ENCODE data around the gene KLRD1.

The KLRD1 gene

GRCh38 chr12:10361622-10362021, 54.0 kb downstream of the KLRD1 start:
- Histone ChIP-seq H3K4ac (ENCODE audit: low read depth in 1 of 2, low read length in 2 of 2) (no peak overlapping the region), H3K18ac (ENCODE audit: low read depth in 1 of 2, low read length in 2 of 2) (no peak overlapping the region), H3K27ac (ENCODE audit: low read length, poor library complexity, severe bottlenecking) (peak overlapping the region; percentile 49), H2BK5ac (ENCODE audit: low read depth, low read length, poor library complexity, severe bottlenecking) (no peak overlapping the region), H3K79me1 (replicated peaks; ENCODE audit: low read length, poor library complexity, severe bottlenecking) (no peaks in the 10 kb centered on the region), H4K8ac (ENCODE audit: low read length) (no peak overlapping the region), H3K36me3 (ENCODE audit: control insufficient read depth in 1 of 2, insufficient read depth in 2 of 2, low read depth in 1 of 2, low read length in 2 of 2) (no peaks in the 10 kb centered on the region), H3K9ac (ENCODE audit: low read length) (no peak overlapping the region), H4K91ac (ENCODE audit: low read length) (no peak overlapping the region), H2AFZ (ENCODE audit: low read depth, low read length) (no peak overlapping the region), H2BK120ac (ENCODE audit: low read depth, low read length) (no peak overlapping the region), H2BK15ac (ENCODE audit: low read depth, poor library complexity, severe bottlenecking) (no peak overlapping the region), H3K23ac (ENCODE audit: low read length in 2 of 2) (no peak overlapping the region), H3K27me3 (ENCODE audit: control insufficient read depth in 1 of 2, insufficient read depth in 1 of 2, low read length in 2 of 2) (no peaks in the 10 kb centered on the region), H3K4me1 (ENCODE audit: control insufficient read depth, insufficient read depth, low read depth, low read length) (peaks cover 9% of the 10 kb centered on the region), H3K4me3 (ENCODE audit: insufficient read depth in 1 of 2, low read depth in 1 of 2, low read length in 2 of 2) (no peak overlapping the region), H3K9me3 (ENCODE audit: control insufficient read depth, low read length) (no peaks in the 10 kb centered on the region), H3K4me2 (ENCODE audit: low read length, poor library complexity, severe bottlenecking) (no peak overlapping the region), H2AK5ac (ENCODE audit: low read length, severe bottlenecking) (no peak overlapping the region), H2BK12ac (ENCODE audit: low read length in 2 of 2) (no peak overlapping the region), H3K14ac (ENCODE audit: low read length in 2 of 2) (no peak overlapping the region)
- 73% methylated on average over 4 of the region's 4 CpGs for WGBS
- peak; percentile 56 for DNase-seq

- 50% methylated on average over 3 of the region's 3 CpGs for WGBS
- H2BK15ac ChIP-seq (ENCODE audit: low read depth, poor library complexity, severe bottlenecking): no peak overlapping the region
- no peaks in the 10 kb centered on the region for H3K9me3 ChIP-seq (ENCODE audit: control insufficient read depth, low read length)
- no peak overlapping the region for H4K91ac ChIP-seq (ENCODE audit: low read length)
- H3K79me1 ChIP-seq (replicated peaks; ENCODE audit: low read length, poor library complexity, severe bottlenecking): peaks cover 2% of the 10 kb centered on the region
- peak overlapping the region in 1 of 2 experiments; percentile 48 for H2BK12ac ChIP-seq (ENCODE audit: low read length in 2 of 2)
- H3K4me1 ChIP-seq (ENCODE audit: control insufficient read depth, insufficient read depth, low read depth, low read length): peaks cover 9% of the 10 kb centered on the region
- H3K18ac ChIP-seq (ENCODE audit: low read depth in 1 of 2, low read length in 2 of 2): peak overlapping the region in 1 of 2 experiments; percentile 41
- H3K27me3 ChIP-seq (ENCODE audit: control insufficient read depth in 1 of 2, insufficient read depth in 1 of 2, low read length in 2 of 2): no peaks in the 10 kb centered on the region
- H3K27ac ChIP-seq (ENCODE audit: low read length, poor library complexity, severe bottlenecking): peak overlapping the region; percentile 97
- H2AK5ac ChIP-seq (ENCODE audit: low read length, severe bottlenecking): peak overlapping the region; percentile 86
- no peak overlapping the region for H2AFZ ChIP-seq (ENCODE audit: low read depth, low read length)
- no peak for DNase-seq
- no peak overlapping the region for H4K8ac ChIP-seq (ENCODE audit: low read length)
- H2BK120ac ChIP-seq (ENCODE audit: low read depth, low read length): no peak overlapping the region
- peak overlapping the region; percentile 97 for H2BK5ac ChIP-seq (ENCODE audit: low read depth, low read length, poor library complexity, severe bottlenecking)
- no peak overlapping the region for H3K4me3 ChIP-seq (ENCODE audit: insufficient read depth in 1 of 2, low read depth in 1 of 2, low read length in 2 of 2)
- H3K36me3 ChIP-seq (ENCODE audit: control insufficient read depth in 1 of 2, insufficient read depth in 2 of 2, low read depth in 1 of 2, low read length in 2 of 2): no peaks in the 10 kb centered on the region
- no peak overlapping the region for H3K23ac ChIP-seq (ENCODE audit: low read length in 2 of 2)
- H3K4ac ChIP-seq (ENCODE audit: low read depth in 1 of 2, low read length in 2 of 2): no peak overlapping the region
- peak overlapping the region; percentile 95 for H3K9ac ChIP-seq (ENCODE audit: low read length)
- no peak overlapping the region for H3K14ac ChIP-seq (ENCODE audit: low read length in 2 of 2)
- H3K4me2 ChIP-seq (ENCODE audit: low read length, poor library complexity, severe bottlenecking): peak overlapping the region; percentile 14
Measured at GRCh38 chr12:10362325-10362724, 54.7 kb downstream of the KLRD1 start.

- Histone ChIP-seq H2AFZ (ENCODE audit: low read depth, low read length) (no peak overlapping the region), H2BK12ac (ENCODE audit: low read length in 2 of 2) (no peak overlapping the region), H4K8ac (ENCODE audit: low read length) (peak overlapping the region; percentile 10), H2BK120ac (ENCODE audit: low read depth, low read length) (peak overlapping the region; percentile 85), H3K23ac (ENCODE audit: low read length in 2 of 2) (no peak overlapping the region), H2BK15ac (ENCODE audit: low read depth, poor library complexity, severe bottlenecking) (no peak overlapping the region), H3K36me3 (ENCODE audit: control insufficient read depth in 1 of 2, insufficient read depth in 2 of 2, low read depth in 1 of 2, low read length in 2 of 2) (no peaks in the 10 kb centered on the region), H3K4ac (ENCODE audit: low read depth in 1 of 2, low read length in 2 of 2) (peak overlapping the region in 1 of 2 experiments; percentile 63), H3K9me3 (ENCODE audit: control insufficient read depth, low read length) (peaks cover 5% of the 10 kb centered on the region), H3K27me3 (ENCODE audit: control insufficient read depth in 1 of 2, insufficient read depth in 1 of 2, low read length in 2 of 2) (no peaks in the 10 kb centered on the region), H3K79me1 (replicated peaks; ENCODE audit: low read length, poor library complexity, severe bottlenecking) (peaks cover 4% of the 10 kb centered on the region), H3K18ac (ENCODE audit: low read depth in 1 of 2, low read length in 2 of 2) (peak overlapping the region in 1 of 2 experiments; percentile 95), H4K91ac (ENCODE audit: low read length) (peak overlapping the region; percentile 29), H3K9ac (ENCODE audit: low read length) (peak overlapping the region; percentile 95), H3K4me3 (ENCODE audit: insufficient read depth in 1 of 2, low read depth in 1 of 2, low read length in 2 of 2) (peak overlapping the region in 1 of 2 experiments; percentile 84), H3K27ac (ENCODE audit: low read length, poor library complexity, severe bottlenecking) (peak overlapping the region; percentile 97), H3K14ac (ENCODE audit: low read length in 2 of 2) (no peak overlapping the region), H2AK5ac (ENCODE audit: low read length, severe bottlenecking) (peak overlapping the region; percentile 93), H3K4me1 (ENCODE audit: control insufficient read depth, insufficient read depth, low read depth, low read length) (peaks cover 9% of the 10 kb centered on the region), H3K4me2 (ENCODE audit: low read length, poor library complexity, severe bottlenecking) (peak overlapping the region; percentile 79), H2BK5ac (ENCODE audit: low read depth, low read length, poor library complexity, severe bottlenecking) (peak overlapping the region; percentile 97)
- WGBS: 12% methylated on average over 7 of the region's 9 CpGs
- DNase-seq: peak; percentile 52
Measured at GRCh38 chr12:10362828-10363657, 55.4 kb downstream of the KLRD1 start.

GRCh38 chr12:10363658-10363913, 55.9 kb downstream of the KLRD1 start:
- H3K18ac ChIP-seq (ENCODE audit: low read depth in 1 of 2, low read length in 2 of 2): peak overlapping the region; percentile 91 to 95
- peaks cover 9% of the 10 kb centered on the region for H3K79me1 ChIP-seq (replicated peaks; ENCODE audit: low read length, poor library complexity, severe bottlenecking)
- H3K36me3 ChIP-seq (ENCODE audit: control insufficient read depth in 1 of 2, insufficient read depth in 2 of 2, low read depth in 1 of 2, low read length in 2 of 2): peaks cover 0 to 4% of the 10 kb centered on the region in 2 experiments
- peak overlapping the region in 1 of 2 experiments; percentile 93 for H3K14ac ChIP-seq (ENCODE audit: low read length in 2 of 2)
- peaks cover 9% of the 10 kb centered on the region for H3K4me1 ChIP-seq (ENCODE audit: control insufficient read depth, insufficient read depth, low read depth, low read length)
- peak overlapping the region; percentile 80 for H2BK15ac ChIP-seq (ENCODE audit: low read depth, poor library complexity, severe bottlenecking)
- no peaks in the 10 kb centered on the region for H3K27me3 ChIP-seq (ENCODE audit: control insufficient read depth in 1 of 2, insufficient read depth in 1 of 2, low read length in 2 of 2)
- H3K4me2 ChIP-seq (ENCODE audit: low read length, poor library complexity, severe bottlenecking): peak overlapping the region; percentile 79
- H3K9me3 ChIP-seq (ENCODE audit: control insufficient read depth, low read length): peaks cover 8% of the 10 kb centered on the region
- H3K23ac ChIP-seq (ENCODE audit: low read length in 2 of 2): no peak overlapping the region
- peak overlapping the region; percentile 95 for H3K9ac ChIP-seq (ENCODE audit: low read length)
- peak overlapping the region; percentile 90 for H2BK5ac ChIP-seq (ENCODE audit: low read depth, low read length, poor library complexity, severe bottlenecking)
- H2AK5ac ChIP-seq (ENCODE audit: low read length, severe bottlenecking): peak overlapping the region; percentile 93
- peak overlapping the region; percentile 94 for H4K8ac ChIP-seq (ENCODE audit: low read length)
- WGBS: 70% methylated on average over 5 of the region's 5 CpGs
- H2BK12ac ChIP-seq (ENCODE audit: low read length in 2 of 2): peak overlapping the region; percentile 20 to 80
- H4K91ac ChIP-seq (ENCODE audit: low read length): peak overlapping the region; percentile 77
- H3K27ac ChIP-seq (ENCODE audit: low read length, poor library complexity, severe bottlenecking): peak overlapping the region; percentile 97
- DNase-seq: no peak
- H2AFZ ChIP-seq (ENCODE audit: low read depth, low read length): peak overlapping the region; percentile 65
- H3K4ac ChIP-seq (ENCODE audit: low read depth in 1 of 2, low read length in 2 of 2): peak overlapping the region; percentile 89 to 99
- H3K4me3 ChIP-seq (ENCODE audit: insufficient read depth in 1 of 2, low read depth in 1 of 2, low read length in 2 of 2): peak overlapping the region; percentile 31 to 84
- H2BK120ac ChIP-seq (ENCODE audit: low read depth, low read length): peak overlapping the region; percentile 98

Data from mesenchymal stem cell (in vitro differentiated cells and primary cell).